Panc1 (cell line): Measurements from ENCODE around the gene RAG1.

Source experiments
- POLR2AphosphoS5 ChIP-seq: IDR thresholded peaks from 2 replicates; pipeline ENCODE4 v1.6.1; 2012; ENCODE audit warnings: mild to moderate bottlenecking, low read depth, low read length, moderate library complexity
- TCF7L2 ChIP-seq: IDR thresholded peaks from 2 replicates; pipeline ENCODE4 v1.6.1; 2011; ENCODE audit warnings: mild to moderate bottlenecking, low read depth, low read length, inconsistent platforms
- TF ChIP-seq, protein P1 (sequence below): fragments of 450-650 bp; IDR thresholded peaks from 2 replicates; pipeline ENCODE4 v1.5.1; 2017; ENCODE audit warnings: mild to moderate bottlenecking

DNA sequence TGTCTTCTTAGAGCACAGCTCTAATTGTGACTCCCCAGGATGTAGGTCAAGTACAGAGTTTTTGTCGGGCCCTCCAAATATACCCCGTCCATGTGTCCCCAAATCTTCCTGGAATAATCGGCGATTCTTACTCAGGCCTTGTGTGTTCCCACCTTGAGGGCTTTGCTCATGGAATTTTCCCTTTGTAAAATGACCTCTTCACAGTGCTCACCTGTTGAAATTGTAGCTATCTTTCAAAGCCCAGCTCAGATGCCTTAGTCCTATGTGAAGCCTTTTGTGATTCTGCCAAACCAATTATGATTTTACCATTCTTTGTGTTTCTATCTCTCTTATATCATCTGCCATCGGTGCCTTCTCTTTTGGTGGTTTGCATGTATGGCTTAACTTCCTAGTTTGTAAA lies 60.3 kb downstream of the RAG1 start:
- TF ChIP-seq, protein P1, sequence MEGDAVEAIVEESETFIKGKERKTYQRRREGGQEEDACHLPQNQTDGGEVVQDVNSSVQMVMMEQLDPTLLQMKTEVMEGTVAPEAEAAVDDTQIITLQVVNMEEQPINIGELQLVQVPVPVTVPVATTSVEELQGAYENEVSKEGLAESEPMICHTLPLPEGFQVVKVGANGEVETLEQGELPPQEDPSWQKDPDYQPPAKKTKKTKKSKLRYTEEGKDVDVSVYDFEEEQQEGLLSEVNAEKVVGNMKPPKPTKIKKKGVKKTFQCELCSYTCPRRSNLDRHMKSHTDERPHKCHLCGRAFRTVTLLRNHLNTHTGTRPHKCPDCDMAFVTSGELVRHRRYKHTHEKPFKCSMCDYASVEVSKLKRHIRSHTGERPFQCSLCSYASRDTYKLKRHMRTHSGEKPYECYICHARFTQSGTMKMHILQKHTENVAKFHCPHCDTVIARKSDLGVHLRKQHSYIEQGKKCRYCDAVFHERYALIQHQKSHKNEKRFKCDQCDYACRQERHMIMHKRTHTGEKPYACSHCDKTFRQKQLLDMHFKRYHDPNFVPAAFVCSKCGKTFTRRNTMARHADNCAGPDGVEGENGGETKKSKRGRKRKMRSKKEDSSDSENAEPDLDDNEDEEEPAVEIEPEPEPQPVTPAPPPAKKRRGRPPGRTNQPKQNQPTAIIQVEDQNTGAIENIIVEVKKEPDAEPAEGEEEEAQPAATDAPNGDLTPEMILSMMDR = no peak
- TF ChIP-seq TCF7L2 (no peak), POLR2AphosphoS5 (no peak)
